GM18873 (cell line): ENCODE measurements around the gene EBPL.
"Not testable (repeated sequence)": the region's sequence is repeated elsewhere in the genome, so short reads cannot be mapped to it uniquely, and the experiment has no call there.

Source experiments
- ATAC-seq: cut with Tn5 transposase; IDR thresholded peaks from one replicate; pipeline ENCODE4 v1.9.1; 2021; ENCODE audit warnings: mild to moderate bottlenecking, moderate library complexity, moderate number of reproducible peaks; ENCODE audit not compliant: unreplicated experiment, low FRiP score

EBPL gene

GRCh38 chr13:49690995-49691784, at the start of gene EBPL:
EBPL (minus strand) TSS chr13:49691486; CDS start chr13:49691424, 62 bp downstream.
- ATAC-seq = peak; percentile 70

GRCh38 chr13:49740870-49741269, 49.6 kb upstream of the EBPL start:
- no peak for ATAC-seq

GRCh38 chr13:49739498-49740187, 48.4 kb upstream of the EBPL start:
- no peak for ATAC-seq

GRCh38 chr13:49733181-49733951, 42.1 kb upstream of the EBPL start:
- ATAC-seq = no peak

GRCh38 chr13:49731766-49732165, 40.5 kb upstream of the EBPL start:
- ATAC-seq = no peak

- ATAC-seq = no peak
These were observed 25.3 kb upstream of the EBPL start for GRCh38 chr13:49716615-49717014.

- no peak for ATAC-seq
These were observed 23.5 kb upstream of the EBPL start for GRCh38 chr13:49714757-49715156.

- ATAC-seq = no peak
These were observed 20.1 kb upstream of the EBPL start for GRCh38 chr13:49711218-49711863.

- ATAC-seq = not testable (repeated sequence)
These were observed 13.0 kb upstream of the EBPL start for GRCh38 chr13:49704264-49704663.

- ATAC-seq = no peak
These were observed 10.2 kb upstream of the EBPL start for GRCh38 chr13:49701491-49701890.

GRCh38 chr13:49697468-49697867, 6.2 kb upstream of the EBPL start:
- ATAC-seq = no peak

GRCh38 chr13:49694446-49694845, 3.2 kb upstream of the EBPL start:
- no peak for ATAC-seq

GRCh38 chr13:49693877-49694276, 2.6 kb upstream of the EBPL start:
- ATAC-seq = no peak

GRCh38 chr13:49693191-49693733, 2.0 kb upstream of the EBPL start:
- no peak for ATAC-seq

- ATAC-seq = peak; percentile 33
These were observed 922 bp downstream of the EBPL start for GRCh38 chr13:49690133-49690994.

GRCh38 chr13:49683489-49683888, 7.8 kb downstream of the EBPL start:
- ATAC-seq = peak; percentile 79

- ATAC-seq = no peak
These were observed 9.3 kb downstream of the EBPL start for GRCh38 chr13:49681842-49682435.

GRCh38 chr13:49679246-49679645, 12.0 kb downstream of the EBPL start:
- no peak for ATAC-seq
